Subcutaneous adipose tissue (tissue), 4 donors: Measurements from ENCODE around the gene RAB5B. TPM values are rescaled to one million over a fixed set of nuclear protein-coding genes. Genes with fewer than 3 reads are reported as not detected.

ENCODE experiments used
- CTCF ChIP-seq: fragments of 450-650 bp; IDR thresholded peaks from one replicate; pipeline ENCODE4 v1.5.1; 2016; ENCODE audit warnings: low read depth, mild to moderate bottlenecking, control low read depth, antibody characterized with exemption, moderate library complexity
- total RNA-seq, 4 donors: library from RNA; depleted of rRNA; stranded (reverse); fragments of >200 nt; gene quantifications; one replicate each; pipeline ENCODE4 v1.1.0, GENCODE V29; 2016

The RAB5B gene
- total RNA-seq = 10 to 100 TPM; 55.4 to 70.9 (median 63.1) TPM

- no peak for TF ChIP-seq CTCF
Observed at GRCh38 chr12:55973599-55974307, at the start of gene RAB5B. Gene RAB5B (plus strand): TSS chr12:55974078. CDS start chr12:55986961, 12,883 bp downstream.

- no peak for TF ChIP-seq CTCF
Observed at GRCh38 chr12:55925371-55925770, 48.5 kb upstream of the RAB5B start.

GRCh38 chr12:55925870-55926737 lies 47.8 kb upstream of the RAB5B start:
- TF ChIP-seq CTCF = no peak

GRCh38 chr12:55926738-55927587 lies 46.9 kb upstream of the RAB5B start:
- TF ChIP-seq CTCF = no peak

- no peak for TF ChIP-seq CTCF
Observed at GRCh38 chr12:55927588-55928502, 46.0 kb upstream of the RAB5B start, which contains the start of gene PYM1. Gene PYM1 (minus strand): TSS chr12:55927894. CDS start chr12:55927761, 133 bp downstream.

GRCh38 chr12:55929306-55929791 lies 44.5 kb upstream of the RAB5B start:
- no peak for TF ChIP-seq CTCF
